GM18909 (cell line): ENCODE measurements around the gene CTNS.
"Not testable (repeated sequence)": the region's sequence is repeated elsewhere in the genome, so short reads cannot be mapped to it uniquely, and the experiment has no call there.

Experiments
- ATAC-seq: cut with Tn5 transposase; IDR thresholded peaks from one replicate; pipeline ENCODE4 v1.9.1; 2021; ENCODE audit warnings: mild to moderate bottlenecking; ENCODE audit not compliant: unreplicated experiment, poor library complexity

CTNS gene

DNA sequence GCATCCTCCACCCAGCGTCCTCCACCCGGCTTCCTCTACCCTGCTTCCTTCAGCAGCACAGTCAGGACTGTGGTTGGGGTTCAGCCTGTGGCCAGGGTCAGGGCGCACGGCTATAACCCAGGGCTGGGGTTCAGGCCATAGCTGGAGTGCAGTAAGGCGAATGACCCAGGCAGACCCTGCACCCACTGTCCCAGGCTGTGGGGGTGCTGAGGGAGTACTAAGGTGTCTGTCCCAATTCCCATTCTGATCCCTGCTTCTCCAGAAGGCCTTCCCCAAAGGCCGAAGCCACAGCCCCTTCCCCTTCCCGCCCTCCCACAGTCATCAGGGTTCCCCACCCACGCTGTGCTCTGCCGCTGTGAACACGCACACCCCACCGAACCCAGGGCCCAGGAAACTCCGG, 44.5 kb downstream of the CTNS start:
- no peak for ATAC-seq

DNA sequence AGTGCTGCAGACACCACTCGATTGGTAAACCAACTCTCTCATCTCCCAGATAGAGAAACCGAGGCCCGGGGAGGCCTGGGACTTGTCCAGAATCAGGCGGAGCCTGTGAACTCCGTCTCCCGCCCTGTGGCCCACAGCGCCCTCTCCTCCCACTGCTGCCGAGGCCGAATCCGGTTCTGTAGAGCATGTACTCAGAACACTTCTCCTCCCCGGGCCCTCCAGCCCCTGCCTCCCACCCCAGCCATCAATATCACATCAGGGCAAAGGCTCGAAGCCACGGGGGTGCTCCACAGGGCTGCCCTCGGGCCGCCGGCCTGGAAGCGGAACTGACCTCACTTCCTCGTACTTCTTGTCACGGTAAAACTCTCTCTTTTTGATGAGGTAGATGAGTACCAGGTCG, 45.0 kb downstream of the CTNS start:
- no peak for ATAC-seq

DNA sequence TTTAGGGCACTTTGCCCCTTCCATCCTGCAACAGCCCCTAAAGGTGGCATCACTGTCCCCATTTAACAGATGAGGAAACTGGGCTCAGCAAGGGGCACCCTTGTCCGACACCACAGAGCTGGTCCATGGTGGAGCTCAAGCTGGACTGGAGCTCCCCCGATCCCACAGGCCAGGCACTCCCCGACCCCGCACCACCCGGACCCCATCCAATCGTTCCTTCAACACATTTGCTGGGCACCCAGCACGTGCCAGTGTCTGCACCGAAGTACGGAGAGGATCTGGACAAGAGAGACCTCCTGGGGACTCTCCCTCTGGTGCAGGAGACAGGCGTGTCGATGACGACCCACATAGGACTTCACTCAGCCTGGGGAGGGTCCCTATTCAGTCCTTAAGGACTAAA, 45.5 kb downstream of the CTNS start:
- no peak for ATAC-seq

DNA sequence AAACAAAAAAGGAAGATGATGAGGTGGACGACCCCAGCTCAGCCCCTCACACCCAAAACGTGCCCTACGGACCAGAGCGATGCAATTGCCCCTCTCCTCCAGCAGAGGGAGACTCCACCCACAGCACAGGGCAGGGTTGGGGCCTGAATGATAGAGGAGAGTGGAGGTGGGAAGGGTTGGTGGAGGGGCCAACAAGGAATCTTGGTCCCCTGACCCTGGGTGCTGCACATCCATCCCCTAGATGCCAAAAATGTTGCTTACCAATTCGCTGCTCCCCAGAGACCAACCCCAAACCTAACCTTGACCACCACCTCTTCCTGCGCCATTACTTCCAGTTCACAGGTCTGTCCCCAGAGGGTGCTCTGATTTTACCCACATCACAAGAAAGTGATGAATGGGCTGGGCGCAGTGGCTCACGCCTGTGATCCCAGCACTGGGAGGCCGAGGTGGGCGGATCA, 46.5 kb downstream of the CTNS start:
- peak; percentile 54 for ATAC-seq

DNA sequence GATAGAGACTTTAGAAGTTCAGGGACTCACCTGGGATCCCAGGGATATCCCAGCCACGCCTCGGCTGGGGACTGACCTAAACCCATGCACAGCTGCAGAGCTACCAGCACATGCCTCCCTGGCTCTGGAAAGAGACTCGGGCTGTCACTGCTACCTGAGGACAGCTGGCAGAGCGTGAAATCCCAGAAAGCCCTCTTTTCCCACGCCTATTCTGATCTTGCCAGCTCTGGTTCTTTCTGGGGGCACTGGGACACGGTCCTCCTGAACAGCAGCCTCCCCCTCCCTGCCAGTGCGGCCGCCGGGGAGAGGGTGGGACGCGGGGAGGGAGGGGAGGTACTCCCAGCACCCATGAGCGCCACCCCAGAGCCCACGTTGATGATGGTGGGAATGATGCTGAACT, 48.6 kb downstream of the CTNS start:
- no peak for ATAC-seq

DNA sequence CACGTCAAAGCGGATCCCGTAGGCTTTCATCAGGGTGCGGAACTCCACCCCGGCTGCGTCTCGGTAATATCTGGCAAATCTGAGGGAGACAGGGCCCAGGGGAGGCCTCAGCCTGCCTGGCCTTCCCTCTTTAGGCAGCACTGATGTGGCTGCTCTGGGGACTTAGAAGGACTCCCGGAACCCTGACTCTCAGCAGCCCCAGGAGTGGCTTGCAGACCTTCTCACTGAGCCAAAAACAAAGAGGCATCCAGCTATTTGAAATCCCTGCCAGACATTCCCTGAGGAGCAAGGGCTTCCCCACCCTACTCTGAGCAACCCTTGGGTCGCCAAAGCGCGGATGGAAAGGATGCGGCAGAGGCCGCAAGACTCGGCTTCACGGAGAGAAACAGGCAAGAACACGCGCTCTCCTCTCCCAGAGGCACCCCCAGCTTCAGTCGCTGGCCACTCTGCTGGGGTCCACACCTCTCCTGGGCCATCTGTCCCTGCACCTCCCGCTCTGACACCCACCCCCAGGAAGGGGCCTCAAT, 51.5 kb downstream of the CTNS start:
- ATAC-seq, result no peak

DNA sequence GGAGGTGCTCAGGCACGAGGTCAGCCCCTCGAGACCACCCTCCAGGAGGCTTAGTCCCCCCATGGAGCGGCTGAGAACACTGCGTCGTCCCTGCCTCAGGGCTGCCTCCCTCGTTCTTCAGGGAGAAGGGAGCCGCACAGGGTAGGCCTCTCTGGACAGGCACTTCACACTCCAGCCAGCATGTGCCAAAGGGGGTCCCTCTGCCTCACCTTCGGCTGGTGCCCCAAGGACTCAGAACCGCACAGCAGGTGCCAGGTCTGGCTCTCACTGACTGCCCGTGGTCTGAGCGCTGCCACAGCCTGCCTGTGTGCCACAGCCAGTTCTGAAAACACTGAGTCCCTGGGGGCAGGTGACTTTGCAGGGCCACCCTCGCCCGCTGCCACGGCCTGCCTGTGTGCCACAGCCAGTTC, 52.3 kb downstream of the CTNS start:
- ATAC-seq, result no peak

DNA sequence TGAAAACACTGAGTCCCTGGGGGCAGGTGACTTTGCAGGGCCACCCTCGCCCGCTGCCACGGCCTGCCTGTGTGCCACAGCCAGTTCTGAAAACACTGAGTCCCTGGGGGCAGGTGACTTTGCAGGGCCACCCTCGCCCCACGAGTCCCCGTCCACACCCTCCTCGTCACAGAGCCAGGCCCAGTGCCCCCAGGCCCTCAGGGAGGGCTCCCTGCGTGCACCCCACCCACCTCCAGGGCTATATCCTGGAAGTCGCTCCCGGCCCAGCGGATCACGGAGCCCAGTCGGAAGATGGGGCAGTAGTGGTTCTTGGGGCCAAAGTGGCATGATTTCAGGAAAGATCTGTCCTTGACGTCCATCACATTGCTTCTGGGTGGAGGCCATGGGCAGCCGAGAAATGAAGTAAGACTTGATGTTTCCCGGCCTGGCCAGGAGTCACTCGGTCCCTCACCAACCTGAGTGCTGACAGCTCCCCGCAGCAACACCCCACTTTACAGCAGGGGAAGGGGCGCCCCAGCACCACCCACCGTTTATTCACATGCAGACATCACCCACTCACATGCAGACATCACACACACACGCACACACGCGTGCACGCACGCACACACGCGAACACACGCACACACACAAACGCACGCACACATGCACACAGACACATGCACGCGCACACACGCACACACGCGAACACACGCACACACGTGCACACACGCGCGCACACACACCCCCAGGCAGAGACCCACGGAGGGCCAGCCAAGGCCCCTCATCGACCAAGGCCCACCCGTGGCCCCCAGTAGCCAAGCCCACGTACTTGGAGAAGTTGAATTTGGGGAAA, 52.9 kb downstream of the CTNS start:
- no peak for ATAC-seq

DNA sequence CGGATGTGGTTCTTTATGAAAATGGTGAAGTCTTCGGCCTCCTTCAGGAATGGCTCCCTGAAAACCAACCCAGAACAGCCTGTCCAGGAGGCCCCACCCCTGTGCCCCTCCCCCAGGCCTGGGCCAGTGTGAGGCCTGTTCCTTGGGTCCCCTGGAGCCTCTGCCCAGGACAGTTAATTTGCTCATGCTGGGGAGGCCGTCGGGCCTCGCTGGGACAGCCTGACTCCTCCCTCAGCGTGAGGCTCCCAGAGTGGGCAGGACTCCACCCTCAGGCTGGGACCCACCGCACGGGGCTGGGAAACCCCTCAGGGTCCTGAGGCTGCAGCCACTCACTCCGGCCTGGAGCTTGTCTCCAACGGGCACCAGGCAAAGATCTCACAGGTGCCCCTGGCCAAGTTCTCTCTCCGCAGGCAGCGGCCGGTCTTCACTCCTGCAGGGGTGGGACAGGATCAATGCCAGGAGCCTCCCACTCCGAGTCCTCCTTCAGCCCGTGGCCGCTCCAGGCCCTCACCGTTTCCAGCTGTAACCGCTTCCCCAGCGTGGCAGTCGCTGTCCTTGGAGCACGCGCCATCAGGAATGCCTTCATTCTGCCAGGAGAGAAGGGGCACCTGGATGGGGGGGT, 53.6 kb downstream of the CTNS start:
- ATAC-seq, result no peak

DNA sequence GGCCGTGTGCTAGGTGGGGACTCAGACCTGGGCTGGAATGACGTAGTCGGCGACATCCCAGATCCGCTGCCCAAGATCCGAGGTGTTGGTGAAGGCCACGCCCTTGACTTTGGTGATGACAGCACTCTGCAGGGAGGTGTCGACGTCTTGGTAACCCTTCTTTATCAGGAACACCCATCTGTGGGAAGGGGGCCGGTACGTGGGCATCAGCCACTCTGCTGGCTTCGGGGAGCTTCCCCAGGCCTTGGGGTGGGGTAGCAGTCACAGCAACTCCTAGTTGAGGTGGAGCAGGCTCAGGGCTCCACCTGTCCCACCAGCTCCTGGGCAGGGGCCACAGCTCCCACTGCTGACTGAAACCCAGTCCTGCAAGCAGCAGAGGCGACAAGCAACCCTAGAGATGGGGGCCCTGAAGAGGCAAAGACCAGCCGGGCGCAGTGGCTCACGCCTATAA, 55.1 kb downstream of the CTNS start:
- ATAC-seq, result no peak

DNA sequence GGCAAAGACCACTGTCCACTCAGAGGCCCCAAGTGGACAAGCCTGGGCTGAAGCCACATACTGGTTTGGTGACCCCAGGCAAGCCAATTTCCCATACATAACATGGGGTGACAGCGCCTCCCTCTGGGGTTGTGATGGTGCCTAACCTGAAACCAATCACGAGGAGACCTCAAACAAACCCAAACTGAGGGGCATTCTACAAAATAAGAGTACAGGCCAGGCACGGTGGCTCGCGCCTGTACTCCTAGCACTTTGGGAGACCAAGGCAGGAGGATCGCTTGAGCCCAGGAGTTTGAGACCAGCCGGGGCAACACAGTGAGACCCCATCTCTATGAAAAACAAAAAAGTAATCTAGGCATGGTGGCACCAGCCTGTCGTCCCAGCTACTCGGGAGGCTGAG, 55.8 kb downstream of the CTNS start:
- ATAC-seq, result no peak

DNA sequence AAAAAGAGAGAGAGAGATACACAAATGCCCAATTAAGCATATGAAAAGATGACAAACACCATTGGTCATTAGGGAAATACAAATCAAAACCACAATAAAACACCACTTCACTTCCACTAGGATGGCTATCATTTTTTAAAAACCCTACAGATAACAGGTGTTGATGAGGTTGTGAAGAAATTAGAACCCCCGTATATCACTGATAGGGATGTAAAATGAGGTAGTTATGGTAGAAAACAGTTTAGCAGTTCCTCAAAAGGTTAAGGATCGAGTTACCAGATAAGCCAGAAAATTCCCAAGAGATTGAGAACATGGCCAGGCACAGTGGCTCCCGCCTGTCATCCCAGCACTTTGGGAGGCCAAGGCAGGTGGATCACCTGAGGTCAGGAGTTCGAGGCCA, 56.6 kb downstream of the CTNS start:
- ATAC-seq, result no peak

DNA sequence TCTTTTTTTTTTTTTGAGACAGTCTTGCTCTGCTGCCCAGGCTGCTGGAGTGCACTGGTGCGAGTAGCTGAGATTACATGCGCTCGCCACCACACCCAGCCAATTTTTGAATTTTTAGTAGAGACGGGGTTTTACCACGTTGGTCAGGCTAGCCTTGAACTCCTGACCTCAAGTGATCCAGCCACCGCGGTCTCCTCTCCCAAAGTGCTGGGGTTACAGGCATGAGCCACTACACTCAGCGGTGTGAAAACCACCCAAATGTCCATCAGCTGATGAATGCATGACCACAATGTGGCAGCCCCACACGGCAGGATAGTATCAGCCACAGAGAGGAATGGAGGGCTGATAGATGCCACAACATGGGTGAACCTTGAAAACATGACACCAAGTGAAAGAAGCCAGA, 57.3 kb downstream of the CTNS start:
- peak; percentile 47 for ATAC-seq

DNA sequence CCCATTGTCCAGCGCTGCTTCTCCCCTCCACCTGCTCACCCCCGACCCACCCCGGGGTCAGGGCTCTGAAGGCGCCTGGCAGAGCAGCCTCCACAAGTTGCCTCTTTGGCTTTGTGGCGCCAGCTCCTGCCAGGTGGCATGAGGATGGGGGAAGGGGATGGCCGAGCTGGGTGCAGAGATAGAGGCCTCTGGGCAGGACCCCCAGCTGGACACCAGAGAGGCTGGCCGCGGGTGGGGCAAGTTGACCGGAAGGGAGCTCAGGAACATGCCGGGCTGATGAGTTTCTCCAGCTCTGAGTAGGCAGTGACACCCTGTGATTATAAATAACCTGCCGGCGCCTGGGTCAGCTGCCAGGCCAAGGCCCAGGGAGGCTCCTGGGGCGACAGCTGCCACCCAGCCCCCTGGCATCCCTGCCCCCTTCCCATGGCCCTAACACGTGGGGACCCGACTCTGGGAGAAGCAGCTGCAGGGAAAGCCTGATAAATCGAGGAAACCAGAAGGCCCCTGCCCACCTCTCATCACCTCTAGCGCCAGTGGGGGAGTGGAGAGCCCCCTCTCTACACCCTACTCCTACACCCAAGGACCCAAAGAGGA, 58.7 kb downstream of the CTNS start:
- no peak for ATAC-seq

DNA sequence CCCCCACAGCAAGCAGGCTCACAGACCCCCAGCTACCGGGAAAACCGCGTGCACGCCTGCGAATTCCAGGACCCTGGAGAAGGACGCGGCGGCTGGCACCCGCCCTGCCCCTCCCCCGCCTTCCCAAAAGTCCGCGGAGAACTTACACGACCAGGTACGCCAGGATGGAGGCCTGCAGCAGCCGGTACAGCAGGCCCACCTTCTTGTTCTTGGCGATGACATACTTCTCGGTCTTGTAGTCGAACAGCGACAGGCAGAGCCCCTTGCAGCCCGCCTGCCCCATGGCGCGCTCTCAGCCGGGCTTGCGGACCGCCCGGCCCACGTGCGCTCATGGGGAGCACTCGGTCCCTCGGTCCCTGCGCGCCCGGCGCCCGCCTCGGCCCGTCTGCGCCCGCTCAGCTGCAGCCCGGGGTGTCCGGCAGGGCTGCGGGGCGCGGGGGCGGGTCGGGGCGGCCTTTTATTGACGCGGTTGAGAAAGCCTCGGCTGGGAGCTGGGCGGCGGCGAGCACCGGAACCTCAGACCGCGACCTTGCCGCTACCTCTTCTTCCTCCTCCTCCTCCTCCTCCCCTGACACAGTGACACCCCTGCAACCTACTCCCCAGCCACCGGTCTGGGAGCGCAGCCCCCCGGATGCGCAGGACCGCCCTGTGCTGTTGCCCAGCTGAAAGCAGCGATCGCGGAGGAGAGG, 59.3 kb downstream of the CTNS start, which contains the start of gene P2RX5:
Gene P2RX5 (minus strand): TSS at position 433 of the 689 bp plus-strand sequence. CDS start 150 bp downstream, at position 283.
- no peak for ATAC-seq

DNA sequence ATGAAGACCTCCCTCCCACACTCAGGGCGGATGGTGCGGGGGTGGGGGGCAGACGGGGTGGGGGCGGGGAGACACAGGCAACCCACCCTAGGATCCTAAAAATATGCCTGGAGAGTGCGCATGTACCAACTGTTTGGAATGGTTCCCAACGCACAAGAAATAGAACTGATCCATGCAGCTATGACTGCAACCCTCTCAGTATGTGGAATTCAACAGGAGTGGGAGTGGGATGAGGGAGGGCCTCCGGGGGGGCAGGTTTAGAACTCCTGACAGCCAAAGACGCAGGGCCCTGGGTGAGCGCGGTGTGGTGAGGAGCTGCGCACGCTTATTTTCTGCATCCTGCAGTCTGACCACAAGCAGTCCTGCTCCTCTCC, 60.5 kb downstream of the CTNS start:
- no peak for ATAC-seq

DNA sequence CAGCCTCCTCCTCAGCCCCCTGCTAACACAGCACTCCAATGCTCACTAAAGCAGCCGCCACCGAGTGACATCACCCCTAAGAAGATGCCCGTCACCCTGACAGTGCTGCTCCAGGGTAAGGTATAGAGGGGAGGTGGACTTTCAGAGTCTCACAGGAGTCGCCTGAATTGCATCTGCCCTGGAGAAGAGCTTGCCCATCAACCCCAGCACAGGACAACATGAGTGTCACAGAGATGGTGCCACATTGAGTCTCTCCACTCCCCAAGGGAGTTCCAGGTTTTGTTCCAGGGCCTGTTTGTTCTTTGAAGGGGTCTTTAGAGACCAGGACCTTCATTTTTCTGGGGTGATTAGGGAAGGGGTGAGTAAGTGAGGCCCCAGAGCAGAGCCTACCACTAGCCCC, 61.6 kb downstream of the CTNS start:
- no peak for ATAC-seq

DNA sequence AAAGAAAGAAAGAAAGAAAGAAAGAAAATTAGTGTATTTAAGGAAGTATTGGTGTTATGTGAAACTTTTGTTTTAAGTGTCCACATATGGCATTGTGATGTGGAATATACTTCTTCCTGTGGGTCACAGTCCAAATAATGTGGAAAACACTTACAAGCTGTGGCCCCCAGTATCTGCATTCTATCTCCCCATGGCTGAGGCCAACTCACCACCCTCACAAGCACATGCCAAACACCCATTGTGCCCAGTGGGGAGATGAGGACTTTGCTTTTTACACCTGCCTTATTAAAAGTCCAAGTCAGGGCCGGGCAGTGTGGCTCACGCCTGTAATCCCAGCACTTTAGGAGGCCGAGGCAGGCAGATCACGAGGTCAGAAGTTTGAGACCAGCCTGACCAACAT, 63.4 kb downstream of the CTNS start:
- ATAC-seq, result no peak

DNA sequence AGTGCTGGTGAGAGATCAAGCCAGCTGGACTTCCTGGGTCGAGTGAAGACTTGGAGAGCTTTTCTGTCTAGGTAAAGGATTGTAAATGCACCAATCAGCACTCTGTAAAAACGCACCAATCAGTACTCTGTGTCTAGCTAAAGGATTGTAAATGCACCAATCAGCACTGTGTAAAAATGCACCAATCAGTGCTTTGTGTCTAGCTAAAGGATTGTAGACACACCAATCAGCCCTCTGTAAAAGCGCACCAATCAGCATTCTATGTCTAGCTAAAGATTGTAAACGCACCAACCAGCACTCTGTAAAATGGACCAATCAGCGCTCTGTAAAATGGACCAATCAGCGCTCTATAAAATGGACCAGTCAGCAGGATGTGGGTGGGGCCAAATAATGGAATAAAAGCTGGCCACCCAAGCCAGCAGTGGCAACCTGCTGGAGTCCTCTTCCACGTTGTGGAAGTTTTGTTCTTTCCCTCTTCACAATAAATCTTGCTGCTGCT, 65.5 kb downstream of the CTNS start:
- ATAC-seq, result not testable (repeated sequence)

DNA sequence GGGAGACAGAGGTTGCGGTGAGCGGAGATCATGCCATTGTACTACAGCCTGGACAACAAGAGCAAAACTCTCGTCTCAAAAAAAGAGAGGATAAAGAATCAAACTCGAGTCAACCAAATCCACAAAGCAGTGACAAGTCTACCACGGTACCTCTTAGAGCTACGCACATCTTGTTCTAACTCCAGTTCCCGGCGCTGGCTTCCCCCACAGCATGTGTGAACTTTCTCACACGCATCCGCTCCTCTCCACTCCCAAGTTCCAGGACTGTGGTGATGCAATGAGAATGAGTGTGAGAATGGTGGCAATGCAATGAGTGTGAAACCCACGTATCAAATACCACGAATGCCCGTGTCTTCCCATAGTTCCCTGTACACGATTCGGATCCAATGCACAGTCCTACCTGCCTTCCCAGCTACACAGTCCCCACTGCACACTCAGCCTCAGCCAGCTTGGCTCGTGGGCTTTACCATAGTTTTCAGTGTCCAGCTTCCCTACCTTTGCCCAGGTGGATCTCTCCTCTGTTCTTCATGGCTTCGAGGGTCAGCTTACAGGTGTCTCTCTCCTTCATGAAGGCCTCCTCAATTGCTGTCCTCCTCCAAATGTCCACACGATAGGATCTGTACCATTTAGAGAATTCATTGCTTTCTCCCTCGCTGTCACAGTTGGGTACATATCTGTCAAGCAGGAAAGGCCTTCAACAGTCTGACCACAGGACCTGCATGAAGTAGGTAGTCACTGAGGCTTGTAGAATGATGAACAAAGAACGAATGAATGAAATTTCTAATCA, 68.6 kb downstream of the CTNS start:
- ATAC-seq, result no peak
